ENCODE data around the gene MEIOB.
"Not testable (repeated sequence)": the region's sequence is repeated elsewhere in the genome, so short reads cannot be mapped to it uniquely, and the experiment has no call there.

The MEIOB gene

GRCh38 chr16:1877804-1878203 is 5.8 kb upstream of the MEIOB start:
- no peak for DNase-seq (ENCODE audit: low read depth in 2 of 2)

DNA sequence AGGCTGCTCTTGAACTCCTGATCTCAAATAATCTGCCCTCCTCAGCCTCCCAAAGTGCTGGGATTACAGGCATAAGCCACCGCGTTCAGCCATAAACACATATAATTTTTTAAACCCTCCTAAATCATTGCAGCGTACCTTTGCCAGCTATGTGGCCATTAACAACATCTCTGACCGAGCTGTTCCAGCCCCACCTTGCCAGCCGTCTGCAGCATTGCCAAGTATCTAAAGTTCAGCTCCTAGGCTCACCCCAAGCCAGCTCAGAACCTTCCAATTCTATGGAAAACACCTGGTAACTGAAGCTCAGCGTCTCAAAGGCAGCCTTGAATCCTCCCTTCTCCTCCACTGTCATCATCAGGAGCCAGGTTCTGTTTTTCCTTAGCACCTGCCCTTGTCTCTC is 5.1 kb upstream of the MEIOB start:
- DNase-seq (ENCODE audit: low read depth in 2 of 2): no peak

- no peak for DNase-seq (ENCODE audit: low read depth in 2 of 2)
Measured at GRCh38 chr16:1876468-1876867, 4.5 kb upstream of the MEIOB start.

- not testable (repeated sequence) for DNase-seq (ENCODE audit: low read depth in 2 of 2)
Measured at GRCh38 chr16:1876066-1876465, 4.1 kb upstream of the MEIOB start.

- no peak for DNase-seq (ENCODE audit: low read depth in 2 of 2)
Measured at GRCh38 chr16:1874854-1875253, 2.9 kb upstream of the MEIOB start.

GRCh38 chr16:1870365-1871082 is 1.4 kb downstream of the MEIOB start:
- no peak for DNase-seq (ENCODE audit: low read depth in 2 of 2)

DNA sequence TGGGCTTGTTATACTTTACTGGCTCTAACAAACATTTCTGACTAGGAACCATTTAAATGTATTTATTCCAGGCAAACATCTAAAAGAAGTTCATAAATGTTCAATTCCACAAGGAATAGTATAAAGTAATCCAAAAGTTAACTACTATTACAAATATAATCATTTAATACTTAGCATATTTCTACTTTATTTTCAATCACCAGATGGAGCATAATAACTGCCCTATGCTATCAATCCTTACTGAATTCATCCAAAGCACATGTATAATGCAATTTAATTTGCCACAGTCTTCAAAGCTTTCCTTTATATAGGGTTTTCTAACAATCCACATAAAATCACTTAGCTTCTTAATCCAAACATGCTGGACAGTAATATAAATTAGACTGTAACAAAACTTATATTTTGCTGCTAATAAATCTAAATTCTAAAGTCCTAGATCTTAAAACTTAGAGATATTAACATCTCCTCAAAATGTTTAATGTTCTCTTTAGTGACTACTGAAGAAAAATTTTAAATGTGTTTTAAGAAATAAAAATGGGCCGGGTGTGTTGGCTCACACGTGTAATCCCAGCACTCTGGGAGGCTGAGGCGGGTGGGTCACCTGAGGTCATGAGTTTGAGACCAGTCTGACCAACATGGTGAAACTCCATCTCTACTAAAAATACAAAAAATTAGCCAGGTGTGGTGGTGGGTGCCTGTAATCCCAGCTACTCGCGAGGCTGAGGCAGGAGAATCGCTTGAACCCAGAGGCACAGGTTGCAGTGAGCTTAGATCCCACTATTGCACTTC is 5.9 kb downstream of the MEIOB start:
- no peak for DNase-seq (ENCODE audit: low read depth in 2 of 2)

DNA sequence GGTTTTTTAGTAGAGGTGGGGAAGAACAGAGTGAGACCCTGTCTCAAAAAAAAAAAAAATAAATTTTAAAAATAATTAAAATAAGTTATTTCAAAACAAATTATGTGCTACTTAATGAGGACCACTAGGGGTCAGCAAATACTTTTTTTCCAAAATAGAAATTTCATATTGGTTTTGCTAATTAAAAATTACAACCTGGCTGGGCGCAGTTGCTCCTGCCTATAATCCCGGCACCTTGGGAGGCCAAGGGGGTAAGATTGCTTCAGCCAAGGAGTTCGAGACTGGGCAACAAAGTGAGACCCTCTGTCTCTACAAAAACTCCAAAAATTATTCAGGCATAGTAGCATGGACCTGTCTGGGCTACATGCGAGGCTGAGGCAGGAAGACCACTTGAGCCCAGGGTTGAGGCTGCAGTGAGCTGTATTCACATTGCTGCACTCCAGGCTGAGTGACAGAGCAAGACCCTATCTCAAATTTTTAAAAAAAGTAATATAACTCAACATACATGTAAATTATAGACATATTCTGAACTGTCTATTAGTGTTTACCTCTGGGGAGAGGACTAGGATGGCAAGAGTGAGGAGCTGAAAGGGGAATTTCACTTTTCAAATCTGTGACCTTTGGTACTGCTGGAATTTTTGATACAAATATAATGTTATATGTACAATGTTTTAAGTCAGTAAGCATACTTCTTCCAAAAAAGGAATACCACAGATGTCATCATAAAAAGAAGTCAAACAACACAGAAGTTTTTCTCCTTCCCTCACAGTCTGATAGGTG is 8.1 kb downstream of the MEIOB start:
- DNase-seq (ENCODE audit: low read depth in 2 of 2): no peak

DNA sequence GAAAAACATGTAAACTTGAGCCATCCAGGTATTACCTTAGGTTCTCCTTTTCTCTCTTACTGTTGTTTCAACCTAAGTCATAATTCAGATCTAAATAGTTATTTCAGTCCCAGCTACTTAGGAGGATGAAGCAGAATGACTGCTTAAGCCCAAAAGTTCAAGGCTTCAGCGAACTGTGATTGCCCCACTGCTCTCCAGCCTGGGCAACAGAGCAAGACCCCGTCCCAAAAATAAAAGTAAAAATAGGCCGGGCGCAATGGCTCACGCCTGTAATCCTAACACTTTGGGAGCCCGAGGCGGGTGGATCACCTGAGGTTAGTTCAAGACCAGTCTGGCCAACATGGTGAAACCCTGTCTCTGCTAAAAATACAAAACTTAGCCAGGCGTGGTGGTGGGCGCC is 9.6 kb downstream of the MEIOB start:
- no peak for DNase-seq (ENCODE audit: low read depth in 2 of 2)

GRCh38 chr16:1861730-1862129 is 10.2 kb downstream of the MEIOB start:
- no peak for DNase-seq (ENCODE audit: low read depth in 2 of 2)

DNA sequence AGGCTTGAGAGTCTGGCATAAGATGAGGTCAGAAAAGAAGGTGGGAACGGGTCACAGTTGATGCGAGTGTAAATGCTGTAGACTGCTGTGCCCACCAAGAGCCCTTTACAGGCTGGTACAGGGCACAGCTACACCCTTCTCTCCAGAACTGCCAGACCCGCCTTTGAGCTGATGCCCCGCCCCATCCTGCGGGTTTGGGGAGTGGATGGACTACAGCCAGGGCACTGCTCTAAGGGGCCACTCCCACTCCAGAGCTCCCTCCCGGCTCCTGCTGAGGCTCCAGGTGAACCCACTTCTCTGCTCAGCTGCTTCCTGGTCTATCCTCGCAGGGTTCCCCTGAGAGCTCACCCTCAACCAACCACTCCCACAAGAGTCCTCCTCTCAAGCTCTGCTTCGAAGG is 12.3 kb downstream of the MEIOB start:
- no peak for DNase-seq (ENCODE audit: low read depth in 2 of 2)

DNA sequence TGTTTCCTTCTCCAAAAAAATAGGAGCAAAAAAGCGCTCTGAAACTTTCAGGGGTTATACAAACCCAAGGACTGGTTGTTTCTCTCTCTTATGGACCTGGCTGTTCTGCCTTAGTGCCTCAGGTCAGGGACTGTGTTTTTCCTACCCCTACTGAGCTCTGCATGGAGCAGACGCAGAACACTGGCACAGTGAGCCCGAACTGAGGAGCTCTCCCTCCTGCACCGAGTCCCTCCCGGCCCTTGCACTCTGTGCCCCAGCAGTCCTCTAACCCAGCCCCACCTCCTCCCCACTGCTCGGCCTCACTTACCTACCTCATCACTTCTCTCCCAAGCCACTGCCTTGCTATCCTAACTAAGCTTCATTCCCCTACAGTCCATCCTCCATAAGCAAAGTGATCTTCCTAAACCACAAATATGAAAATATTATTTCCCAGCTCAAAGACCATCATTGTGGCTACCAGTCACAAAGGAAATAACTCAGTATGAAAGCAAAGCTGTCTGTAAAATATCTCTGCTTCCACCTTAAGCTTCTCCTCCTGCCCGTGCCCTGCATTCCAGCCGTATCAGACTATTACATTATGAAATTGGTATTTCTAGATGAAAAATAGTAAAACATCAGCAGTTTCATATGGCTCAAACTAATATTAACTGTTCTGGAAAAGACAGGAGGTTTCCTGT is 13.6 kb downstream of the MEIOB start:
- DNase-seq (ENCODE audit: low read depth in 2 of 2): no peak

DNA sequence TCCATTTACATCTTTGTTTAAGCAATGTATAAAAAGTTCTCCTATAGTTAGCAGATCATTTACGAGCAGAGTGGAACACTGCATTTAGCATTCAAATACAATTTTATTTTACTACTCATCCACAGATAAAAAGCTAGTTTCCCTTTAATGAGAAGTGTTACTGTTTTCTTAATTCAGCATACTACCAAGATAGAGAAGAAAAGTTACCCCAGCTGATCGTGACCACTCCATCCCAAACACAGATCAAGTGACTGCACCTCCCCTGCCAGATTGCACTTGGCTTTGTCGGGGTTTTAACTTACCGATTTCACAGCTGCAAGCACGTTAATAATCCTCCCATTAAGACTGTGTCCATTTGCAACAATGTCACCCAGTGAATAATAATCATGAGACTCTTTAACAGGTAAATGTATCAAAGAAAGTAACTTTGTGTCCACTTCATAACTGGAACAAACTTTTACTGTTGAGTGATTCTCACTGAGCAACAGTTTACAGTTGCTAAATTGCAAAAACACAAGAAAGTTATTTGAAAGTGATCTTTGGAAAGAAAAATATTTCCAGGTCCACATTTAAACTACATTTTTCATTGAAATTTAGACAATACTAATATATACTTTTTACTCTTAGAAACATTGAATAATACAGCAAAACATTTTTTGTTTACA is 14.4 kb downstream of the MEIOB start:
- no peak for DNase-seq (ENCODE audit: low read depth in 2 of 2)

GRCh38 chr16:1851793-1852192 is 20.2 kb downstream of the MEIOB start:
- DNase-seq (ENCODE audit: low read depth in 2 of 2): no peak

- DNase-seq (ENCODE audit: low read depth in 2 of 2): no peak
Measured at GRCh38 chr16:1850981-1851380, 21.0 kb downstream of the MEIOB start.

DNA sequence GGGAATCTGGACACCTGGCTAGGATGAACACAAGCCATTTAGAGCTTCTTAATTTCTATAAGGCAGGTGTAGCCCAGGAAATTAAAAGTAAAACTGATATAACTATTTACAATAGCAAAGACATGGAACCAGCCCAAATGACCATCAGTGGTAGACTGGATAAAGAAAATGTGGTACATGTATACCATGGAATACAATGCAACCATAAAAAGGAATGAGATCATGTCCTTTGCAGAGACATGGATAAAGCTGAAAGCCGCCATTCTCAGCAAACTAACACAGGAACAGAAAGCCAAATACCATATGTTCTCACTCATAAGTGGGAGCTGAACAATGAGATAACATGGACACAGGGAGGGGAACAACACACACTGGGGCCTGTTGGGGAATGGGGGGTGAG is 25.5 kb downstream of the MEIOB start:
- DNase-seq (ENCODE audit: low read depth in 2 of 2): no peak

DNA sequence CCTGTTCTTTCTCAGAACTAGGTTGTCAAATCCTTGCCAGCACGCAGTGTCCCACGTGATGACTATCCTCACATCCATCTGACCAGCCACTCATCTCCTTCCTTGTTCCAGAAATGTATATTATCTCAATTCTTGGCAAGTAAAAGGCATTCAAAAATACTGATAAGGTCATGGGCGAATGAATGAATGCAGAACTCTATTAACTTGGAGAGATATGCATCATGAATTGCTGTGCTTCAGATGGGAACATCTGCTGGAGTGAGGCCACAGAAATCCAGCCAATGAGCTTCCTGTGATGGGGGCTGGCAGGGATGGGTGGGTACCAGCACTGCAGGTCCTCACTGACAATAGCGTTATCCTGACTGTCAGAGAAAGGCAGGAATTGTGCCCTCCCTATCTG is 26.0 kb downstream of the MEIOB start:
- no peak for DNase-seq (ENCODE audit: low read depth in 2 of 2)

DNA sequence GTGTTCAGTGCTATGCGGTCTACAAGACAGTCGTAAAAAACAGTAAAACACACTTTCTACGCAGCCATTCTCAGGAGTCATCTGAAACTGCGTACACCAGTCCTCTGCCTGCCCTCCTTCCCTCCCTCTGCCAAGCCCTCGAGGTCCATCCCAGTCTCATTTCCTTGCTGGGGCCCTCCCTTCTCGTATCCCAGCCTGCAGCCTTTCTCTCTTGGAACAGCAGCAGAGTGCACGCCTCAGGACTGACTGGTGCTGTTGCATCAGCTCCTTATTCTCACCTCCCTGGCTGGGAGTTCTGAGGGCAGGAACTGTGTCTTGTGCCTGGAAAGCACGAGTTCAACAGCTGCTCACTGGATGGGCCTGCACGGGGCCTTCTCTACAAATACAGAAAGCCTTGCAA is 32.4 kb downstream of the MEIOB start:
- DNase-seq (ENCODE audit: low read depth in 2 of 2): peak; percentile 59 to 60

DNA sequence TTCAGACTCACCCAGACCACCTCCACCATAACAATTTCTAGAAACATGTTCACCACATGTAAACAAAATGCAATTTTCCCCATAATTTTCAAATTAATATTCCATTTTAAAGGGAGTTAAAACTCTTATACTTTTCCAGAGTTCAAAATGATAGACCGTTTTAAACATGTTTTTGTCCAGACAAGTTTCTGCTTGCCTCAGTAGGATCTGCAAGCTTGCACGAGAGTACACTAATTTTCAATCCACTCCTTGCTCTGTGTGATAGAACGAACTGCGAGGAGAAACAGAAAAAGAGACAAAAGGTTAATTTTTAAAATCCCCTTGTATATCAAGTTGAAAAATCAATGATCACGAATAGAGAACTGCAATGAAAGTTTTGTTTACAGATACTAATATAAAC is 37.9 kb downstream of the MEIOB start:
- DNase-seq (ENCODE audit: low read depth in 2 of 2): no peak

GRCh38 chr16:1832838-1833454 is 39.0 kb downstream of the MEIOB start:
- DNase-seq (ENCODE audit: low read depth in 2 of 2): no peak

Data from fibroblast of skin of left biceps (primary cell).